H1 (cell line): ENCODE data around the gene SSRP1. TPM values are rescaled to one million over a fixed set of nuclear protein-coding genes. Genes with fewer than 3 reads are reported as not detected.
"Not testable (repeated sequence)": the region's sequence is repeated elsewhere in the genome, so short reads cannot be mapped to it uniquely, and the experiment has no call there.

Source experiments
- CTCF ChIA-PET: fragments of 300-600 bp; sonication (Branson Sonifier 250); formaldehyde crosslinking; loops from one replicate; lab custom pipeline; 2021; ENCODE audit not compliant: partially characterized antibody; lab: Charles Lee
- POLR2A ChIA-PET: fragments of 300-600 bp; sonication (Branson Sonifier 250); formaldehyde crosslinking; loops from one replicate; lab custom pipeline; 2021; ENCODE audit warnings: inconsistent platforms; ENCODE audit not compliant: partially characterized antibody; lab: Charles Lee
- DNase-seq, 2 experiments: peaks; one replicate each; pipeline versions ENCODE4 v3.0.0 to v3.0.0-alpha.2; 2010 to 2022; ENCODE audit warnings: low spot score in 2 of 2, low read depth in 1 of 2, mixed read lengths in 1 of 2
- FAIRE-seq: peaks from 2 replicates; lab custom pipeline; 2011; peaks lifted over from hg19 to GRCh38; lab: Jason Lieb, UNC
- H2AFZ ChIP-seq: 2 replicates; pipeline ENCODE4 v1.8.1; 2012; ENCODE audit warnings: low read length, inconsistent platforms
- H2AK5ac ChIP-seq: 2 replicates; pipeline ENCODE4 v1.6.1; 2013; ENCODE audit warnings: low read depth, low read length
- H2BK120ac ChIP-seq: replicated peaks from 2 replicates; pipeline ENCODE3; 2013; ENCODE audit warnings: low read depth, low read length, inconsistent platforms
- H2BK12ac ChIP-seq: 2 replicates; pipeline ENCODE4 v1.6.1; 2013; ENCODE audit warnings: low read depth, low read length
- H2BK15ac ChIP-seq: 2 replicates; pipeline ENCODE4 v1.6.1; 2013; ENCODE audit warnings: low read length
- H2BK20ac ChIP-seq: 2 replicates; pipeline ENCODE4 v1.6.1; 2013; ENCODE audit warnings: low read length
- H2BK5ac ChIP-seq: 2 replicates; pipeline ENCODE4 v1.6.1; 2013; ENCODE audit warnings: low read depth, low read length
- H3K14ac ChIP-seq: 2 replicates; pipeline ENCODE4 v1.6.1; 2013; ENCODE audit warnings: inconsistent platforms; ENCODE audit not compliant: insufficient read length
- H3K18ac ChIP-seq: 2 replicates; pipeline ENCODE4 v1.6.1; 2013; ENCODE audit warnings: low read length; ENCODE audit errors: extremely low read depth
- H3K23ac ChIP-seq: 2 replicates; pipeline ENCODE4 v1.6.1; 2013; ENCODE audit warnings: inconsistent platforms; ENCODE audit not compliant: insufficient read length
- H3K23me2 ChIP-seq: 2 replicates; pipeline ENCODE4 v1.6.1; 2013; ENCODE audit warnings: low read depth, low read length
- H3K27ac ChIP-seq: 2 replicates; pipeline ENCODE4 v1.6.1; 2011; ENCODE audit warnings: low read depth, low read length, inconsistent platforms
- H3K27me3 ChIP-seq, 4 experiments: replicated peaks in 1 of 4; 1 replicate in 1 of 4; 2 replicates in 3 of 4; pipeline versions ENCODE4 v1.6.1 to v1.8.1; 2011 to 2013; ENCODE audit warnings: low read length in 3 of 4, mild to moderate bottlenecking in 3 of 4, inconsistent platforms in 2 of 4, mixed read lengths in 2 of 4, moderate library complexity in 1 of 4; ENCODE audit not compliant: control insufficient read depth in 3 of 4, insufficient read depth in 3 of 4; ENCODE audit errors: extremely low read depth in 1 of 4
- H3K36me3 ChIP-seq, 4 experiments: 2 replicates each; pipeline versions ENCODE4 v1.6.1 to v1.8.1; 2011 to 2013; ENCODE audit warnings: mild to moderate bottlenecking in 4 of 4, low read length in 3 of 4, moderate library complexity in 2 of 4, control low read depth in 1 of 4, inconsistent platforms in 1 of 4; ENCODE audit not compliant: insufficient read depth in 4 of 4, control insufficient read depth in 2 of 4
- H3K4ac ChIP-seq: replicated peaks from 2 replicates; pipeline ENCODE3; 2013; ENCODE audit warnings: low read length, low read depth, mixed read lengths, inconsistent platforms; ENCODE audit not compliant: insufficient read length
- H3K4me1 ChIP-seq, 4 experiments: replicated peaks in 1 of 4; 1 replicate in 1 of 4; 2 replicates in 3 of 4; pipeline versions ENCODE4 v1.6.1 to v1.8.1; 2011 to 2013; ENCODE audit warnings: low read length in 3 of 4, inconsistent platforms in 2 of 4, mixed read lengths in 1 of 4; ENCODE audit not compliant: insufficient read depth in 4 of 4, control insufficient read depth in 3 of 4
- H3K4me2 ChIP-seq, 2 experiments: 2 replicates each; pipeline versions ENCODE4 v1.6.1 to v1.8.1; 2011 to 2013; ENCODE audit warnings: low read depth in 2 of 2, low read length in 2 of 2, control low read depth in 1 of 2, inconsistent platforms in 1 of 2, mild to moderate bottlenecking in 1 of 2; ENCODE audit not compliant: insufficient read depth in 1 of 2
- H3K4me3 ChIP-seq, 4 experiments: fragments of 200-600, 300-600 bp in 1 of 4; sonication (generic), shearing (Covaris generic), sonication (Bioruptor Twin) in 1 of 4; 2 replicates each; pipeline versions ENCODE4 v1.5.1 to v1.8.1; 2011 to 2016; ENCODE audit warnings: low read length in 4 of 4, low read depth in 3 of 4, control low read depth in 2 of 4, inconsistent platforms in 2 of 4, mild to moderate bottlenecking in 2 of 4, mixed read lengths in 1 of 4, moderate library complexity in 1 of 4; ENCODE audit not compliant: insufficient read depth in 2 of 4; ENCODE audit errors: extremely low read depth in 1 of 4
- H3K56ac ChIP-seq: replicated peaks from 2 replicates; pipeline ENCODE3; 2013; ENCODE audit warnings: low read depth, mild to moderate bottlenecking, mixed read lengths, low read length, inconsistent platforms; ENCODE audit not compliant: insufficient read length
- H3K79me1 ChIP-seq: 2 replicates; pipeline ENCODE4 v1.6.1; 2013; ENCODE audit warnings: low read depth, low read length, control low read depth
- H3K79me2 ChIP-seq, 2 experiments: 2 replicates each; pipeline versions ENCODE4 v1.6.1 to v1.8.1; 2012 to 2013; ENCODE audit warnings: low read length in 2 of 2, mild to moderate bottlenecking in 2 of 2, inconsistent platforms in 1 of 2; ENCODE audit not compliant: insufficient read depth in 2 of 2, control insufficient read depth in 1 of 2
- H3K9ac ChIP-seq, 4 experiments: replicated peaks in 1 of 4; 1 replicate in 1 of 4; 2 replicates in 3 of 4; pipeline versions ENCODE4 v1.6.1 to v1.8.1; 2011 to 2013; ENCODE audit warnings: low read depth in 3 of 4, low read length in 3 of 4, control low read depth in 2 of 4, mild to moderate bottlenecking in 2 of 4, moderate library complexity in 2 of 4, inconsistent platforms in 1 of 4; ENCODE audit errors: extremely low read depth in 1 of 4
- H3K9me3 ChIP-seq, 2 experiments: 2 replicates each; pipeline versions ENCODE4 v1.6.1 to v1.8.1; 2012 to 2013; ENCODE audit warnings: mild to moderate bottlenecking in 2 of 2, moderate library complexity in 2 of 2, control low read depth in 1 of 2, inconsistent platforms in 1 of 2, low read depth in 1 of 2, low read length in 1 of 2, mixed read lengths in 1 of 2; ENCODE audit not compliant: insufficient read depth in 2 of 2
- H4K20me1 ChIP-seq, 2 experiments: replicated peaks in 1 of 2; 2 replicates each; pipeline versions ENCODE3 to v1.8.1; 2011 to 2013; ENCODE audit warnings: inconsistent platforms in 2 of 2, low read length in 2 of 2, mild to moderate bottlenecking in 1 of 2; ENCODE audit not compliant: insufficient read depth in 2 of 2, control insufficient read depth in 1 of 2
- H4K5ac ChIP-seq: 2 replicates; pipeline ENCODE4 v1.6.1; 2013; ENCODE audit warnings: low read length, low read depth, mixed read lengths, inconsistent platforms; ENCODE audit not compliant: insufficient read length
- H4K8ac ChIP-seq: 2 replicates; pipeline ENCODE4 v1.8.0; 2013; ENCODE audit warnings: mild to moderate bottlenecking, moderate library complexity, low read length, inconsistent platforms; ENCODE audit not compliant: insufficient read depth; ENCODE audit errors: extremely low read depth
- H4K91ac ChIP-seq: replicated peaks from 2 replicates; pipeline ENCODE3; 2013; ENCODE audit warnings: low read length, mixed read lengths, inconsistent platforms; ENCODE audit not compliant: insufficient read length
- CBX5 ChIP-seq: fragments of 300-800, 300-1000 bp; sonication (generic); IDR thresholded peaks from 2 replicates; pipeline ENCODE4 v1.7.1; 2016; ENCODE audit warnings: antibody characterized with exemption, low read length, low read depth
- CHD2 ChIP-seq: IDR thresholded peaks from 2 replicates; pipeline ENCODE4 v1.6.1; 2012; ENCODE audit warnings: low read length, improper control_type of control experiment
- WGBS, 2 experiments: shearing (Covaris generic) in 1 of 2; methylation state at CpG; one replicate each; pipeline versions ENCODE4 v1.1.6 to v1.1.7; 2013 to 2015; ENCODE audit warnings: low lambda C conversion rate in 2 of 2, mixed read lengths in 2 of 2, inconsistent platforms in 1 of 2, low coverage in 1 of 2, missing lambda C conversion rate in 1 of 2; ENCODE audit not compliant: insufficient replicate concordance in 2 of 2, insufficient coverage in 1 of 2, insufficient read length in 1 of 2; ENCODE audit errors: extremely low coverage in 1 of 2, missing lambda C conversion rate in 1 of 2; 5-methylcytosine and 5-hydroxymethylcytosine counted together
- polyA plus RNA-seq, 7 experiments: library from polyadenylated mRNA; depleted of rRNA in 3 of 7; stranded (reverse) in 5 of 7; unstranded in 2 of 7; fragments of >200 nt in 5 of 7; fragments of 200-250 nt in 2 of 7; gene quantifications; 1 replicate in 5 of 7; 2 replicates in 1 of 7; 4 replicates in 1 of 7; pipeline versions ENCODE4 v1.2.1 to v1.2.3, GENCODE V29; 2011 to 2013; ENCODE audit warnings: missing spikeins in 2 of 7, mixed read lengths in 2 of 7
- total RNA-seq: library from RNA; stranded (reverse); fragmentation: NEBNext Ultra II Directional; extraction: Animal tissue kit (Norgen Biotek cat#: 25700); gene quantifications from 2 replicates; pipeline ENCODE4 v1.2.1, GENCODE V29; 2021

The SSRP1 gene
- total and polyA plus RNA-seq, 2 of the 8 experiments (the other 6 are each of a cell fraction or from before 2014, with no cell fraction given) = 259 to 281 TPM

DNA sequence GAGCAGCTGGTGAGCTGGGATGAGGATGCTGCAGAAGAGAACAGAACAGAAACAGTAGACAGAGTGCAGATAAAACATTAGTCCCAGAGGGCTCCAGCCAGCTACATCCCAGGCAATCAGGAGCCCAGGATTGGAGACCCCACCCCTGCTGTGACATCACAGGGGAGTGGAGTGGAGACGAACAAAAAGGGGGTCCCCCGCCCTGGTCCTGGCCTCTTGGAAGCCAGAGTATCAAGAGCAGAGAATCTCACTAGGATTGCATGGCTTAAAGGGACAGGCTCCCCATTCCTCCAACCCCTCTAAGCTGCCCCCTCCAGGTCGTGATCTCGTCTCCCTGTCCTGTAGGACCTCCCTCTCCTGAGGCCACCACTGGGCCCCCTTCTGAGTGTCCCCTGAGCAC, 2.5 kb upstream of the SSRP1 start, which contains the start of gene P2RX3 (continued):
- no peak for TF ChIP-seq CBX5
- TF ChIP-seq CHD2 = no peak

GRCh38 chr11:57336856-57337255, 1.2 kb upstream of the SSRP1 start:
- WGBS, 2 experiments = 95% methylated on average over 6 of the region's 6 CpGs; no CpG with 5 or more reads in 1 of the 2 experiments
- H2AK5ac ChIP-seq, FAIRE-seq, H4K20me1 ChIP-seq, H3K14ac ChIP-seq, H3K56ac ChIP-seq, H3K9ac ChIP-seq, H2BK20ac ChIP-seq, H3K4me3 ChIP-seq, H3K79me1 ChIP-seq, H4K5ac ChIP-seq, H4K8ac ChIP-seq, H2BK5ac ChIP-seq, H2AFZ ChIP-seq, H2BK12ac ChIP-seq, H3K9me3 ChIP-seq, H3K23ac ChIP-seq, H3K27me3 ChIP-seq, H2BK15ac ChIP-seq, H3K4ac ChIP-seq, H3K4me2 ChIP-seq, H4K91ac ChIP-seq, H3K27ac ChIP-seq, DNase-seq, H3K18ac ChIP-seq, H2BK120ac ChIP-seq, H3K4me1 ChIP-seq, H3K23me2 ChIP-seq: not testable (repeated sequence)
- peaks cover 16 to 27% (median 22%) of the 10 kb centered on the region in 4 experiments for H3K36me3 ChIP-seq
- ChIA-PET POLR2A (interaction anchor here (1.0 to 45.7 kb wide), 3 partner anchors 9 to 156 kb away, joined by 3 to 1279 read pairs (median 4); partner anchors contain the start of gene TNKS1BP1), CTCF (interaction anchor here (1.0 to 4.4 kb wide), 4 partner anchors 11 to 121 kb away, joined by 3 to 20 read pairs (median 4); partner anchors contain the start of gene TNKS1BP1)
- peaks cover 12 to 29% of the 10 kb centered on the region in 2 experiments for H3K79me2 ChIP-seq
